IPS-11a (cell line): ENCODE data around the gene NELFA.
"Not testable (repeated sequence)": the region's sequence is repeated elsewhere in the genome, so short reads cannot be mapped to it uniquely, and the experiment has no call there.

Source experiments
- H3K4me3 ChIP-seq: one replicate; pipeline ENCODE4 v1.5.1; 2013; ENCODE audit warnings: low read depth, low read length, control low read depth

NELFA gene

GRCh38 chr4:1994938-1995337, 13.8 kb downstream of the NELFA start:
- no peak overlapping the region for H3K4me3 ChIP-seq

GRCh38 chr4:1993718-1994516, 14.9 kb downstream of the NELFA start:
- H3K4me3 ChIP-seq = not testable (repeated sequence)

- H3K4me3 ChIP-seq = no peak overlapping the region
Measured at GRCh38 chr4:1993169-1993516, 15.6 kb downstream of the NELFA start.

- no peak overlapping the region for H3K4me3 ChIP-seq
Measured at GRCh38 chr4:1992468-1993168, 16.2 kb downstream of the NELFA start.

GRCh38 chr4:1991596-1992434, 17.0 kb downstream of the NELFA start:
- H3K4me3 ChIP-seq = no peak overlapping the region

GRCh38 chr4:1991087-1991486, 17.7 kb downstream of the NELFA start:
- H3K4me3 ChIP-seq = no peak overlapping the region

- no peak overlapping the region for H3K4me3 ChIP-seq
Measured at GRCh38 chr4:1990676-1991075, 18.1 kb downstream of the NELFA start.

- H3K4me3 ChIP-seq = no peak overlapping the region
Measured at GRCh38 chr4:1990348-1990645, 18.5 kb downstream of the NELFA start.

GRCh38 chr4:1989533-1990347, 19.0 kb downstream of the NELFA start:
- H3K4me3 ChIP-seq = no peak overlapping the region

- H3K4me3 ChIP-seq = no peak overlapping the region
Measured at GRCh38 chr4:1988327-1988724, 20.4 kb downstream of the NELFA start.

- H3K4me3 ChIP-seq = no peak overlapping the region
Measured at GRCh38 chr4:1987721-1988326, 20.9 kb downstream of the NELFA start.

- no peak overlapping the region for H3K4me3 ChIP-seq
Measured at GRCh38 chr4:1987296-1987695, 21.5 kb downstream of the NELFA start.

GRCh38 chr4:1986578-1987210, 22.1 kb downstream of the NELFA start:
- no peak overlapping the region for H3K4me3 ChIP-seq

GRCh38 chr4:1985780-1986577, 22.8 kb downstream of the NELFA start:
- no peak overlapping the region for H3K4me3 ChIP-seq

- no peak overlapping the region for H3K4me3 ChIP-seq
Measured at GRCh38 chr4:1985294-1985693, 23.5 kb downstream of the NELFA start.

- H3K4me3 ChIP-seq = no peak overlapping the region
Measured at GRCh38 chr4:1984406-1985191, 24.2 kb downstream of the NELFA start.

- no peak overlapping the region for H3K4me3 ChIP-seq
Measured at GRCh38 chr4:1983846-1984405, 24.8 kb downstream of the NELFA start.
